HEK293 (cell line): Measurements from ENCODE around the gene AGFG1.

Experiments
- CTCF ChIA-PET: fragments of 350-600 bp; formaldehyde crosslinking; extraction: SDS; loops from one replicate; lab custom pipeline; 2021; ENCODE audit warnings: antibody characterized with exemption; lab: Yijun Ruan, JAX
- POLR2A ChIA-PET: fragments of 300-600 bp; formaldehyde crosslinking; extraction: SDS; loops from one replicate; lab custom pipeline; 2020; ENCODE audit warnings: antibody characterized with exemption, inconsistent platforms; lab: Yijun Ruan, JAX
- H3K27ac ChIP-seq: fragments of 200-500 bp; sonication (Bioruptor generic); 2 replicates; pipeline ENCODE4 v1.5.1; 2014; ENCODE audit warnings: low read depth, low read length, control low read depth, inconsistent platforms; ENCODE audit errors: extremely low read depth
- H3K36me3 ChIP-seq, 2 experiments: fragments of 200-500 bp in 1 of 2; sonication (Bioruptor generic) in 1 of 2; 1 replicate in 1 of 2; 2 replicates in 1 of 2; pipeline ENCODE4 v1.5.1; 2014 to 2017; ENCODE audit warnings: inconsistent platforms in 2 of 2, low read length in 2 of 2; ENCODE audit not compliant: control insufficient read depth in 2 of 2, insufficient read depth in 1 of 2
- H3K4me1 ChIP-seq: fragments of 200-500 bp; sonication (Bioruptor generic); 2 replicates; pipeline ENCODE4 v1.5.1; 2014; ENCODE audit warnings: mild to moderate bottlenecking, low read length, inconsistent platforms; ENCODE audit not compliant: control insufficient read depth, insufficient read depth
- H3K4me3 ChIP-seq: 2 replicates; pipeline ENCODE4 v1.5.1; 2011; ENCODE audit warnings: low read depth, mild to moderate bottlenecking, control low read depth, low read length, moderate library complexity
- H3K9me3 ChIP-seq: fragments of 200-500 bp; sonication (Bioruptor generic); 2 replicates; pipeline ENCODE4 v1.5.1; 2014; ENCODE audit warnings: low read depth, low read length, inconsistent platforms; ENCODE audit not compliant: control insufficient read depth, insufficient read depth
- CTCF ChIP-seq: fragments of 450-650 bp; formaldehyde crosslinking; IDR thresholded peaks from 2 replicates; pipeline ENCODE4 v1.5.1; 2016; ENCODE audit warnings: missing biosample characterization, missing genetic modification characterization
- FEZF1 ChIP-seq: fragments of 450-650 bp; formaldehyde crosslinking; IDR thresholded peaks from 2 replicates; pipeline ENCODE4 v1.5.1; 2016; ENCODE audit warnings: missing biosample characterization, missing genetic modification characterization
- KLF17 ChIP-seq: fragments of 450-650 bp; formaldehyde crosslinking; IDR thresholded peaks from 2 replicates; pipeline ENCODE4 v1.5.1; 2016; ENCODE audit warnings: missing biosample characterization, missing genetic modification characterization
- TCF7L2 ChIP-seq: IDR thresholded peaks from 2 replicates; pipeline ENCODE4 v1.6.1; 2011; ENCODE audit warnings: low read depth, mild to moderate bottlenecking, inconsistent platforms, low read length, moderate library complexity, borderline replicate concordance
- ZBTB10 ChIP-seq: fragments of 450-650 bp; formaldehyde crosslinking; IDR thresholded peaks from 2 replicates; pipeline ENCODE4 v1.5.1; 2016; ENCODE audit warnings: missing biosample characterization, missing genetic modification characterization
- ZBTB17 ChIP-seq: fragments of 450-650 bp; formaldehyde crosslinking; IDR thresholded peaks from 2 replicates; pipeline ENCODE4 v1.5.1; 2016; ENCODE audit warnings: missing biosample characterization, missing genetic modification characterization
- ZBTB20 ChIP-seq: fragments of 450-650 bp; formaldehyde crosslinking; IDR thresholded peaks from 2 replicates; pipeline ENCODE4 v1.5.1; 2016; ENCODE audit warnings: missing biosample characterization, missing genetic modification characterization
- ZBTB26 ChIP-seq: fragments of 450-650 bp; formaldehyde crosslinking; optimal IDR thresholded peaks from 2 replicates; pipeline ENCODE3; 2016; ENCODE audit warnings: missing biosample characterization, mild to moderate bottlenecking, missing genetic modification characterization
- ZFHX2 ChIP-seq: fragments of 450-650 bp; formaldehyde crosslinking; conservative IDR thresholded peaks from 2 replicates; pipeline ENCODE4 v1.5.1; 2016; ENCODE audit warnings: missing biosample characterization, missing genetic modification characterization
- ZNF146 ChIP-seq: fragments of 450-650 bp; formaldehyde crosslinking; IDR thresholded peaks from 2 replicates; pipeline ENCODE4 v1.5.1; 2016; ENCODE audit warnings: missing biosample characterization, missing genetic modification characterization
- ZNF184 ChIP-seq: fragments of 450-650 bp; IDR thresholded peaks from 2 replicates; pipeline ENCODE4 v1.5.1; 2018; ENCODE audit warnings: missing biosample characterization, mild to moderate bottlenecking, missing genetic modification characterization
- ZNF19 ChIP-seq: fragments of 450-650 bp; formaldehyde crosslinking; IDR thresholded peaks from 2 replicates; pipeline ENCODE4; 2016; ENCODE audit warnings: missing biosample characterization, missing genetic modification characterization, low read depth
- ZNF2 ChIP-seq: fragments of 450-650 bp; formaldehyde crosslinking; IDR thresholded peaks from 2 replicates; pipeline ENCODE4 v1.5.1; 2016; ENCODE audit warnings: missing biosample characterization, missing genetic modification characterization
- ZNF248 ChIP-seq: fragments of 450-650 bp; formaldehyde crosslinking; IDR thresholded peaks from 2 replicates; pipeline ENCODE4 v1.5.1; 2017; ENCODE audit warnings: missing biosample characterization, missing genetic modification characterization
- ZNF302 ChIP-seq: fragments of 450-650 bp; formaldehyde crosslinking; IDR thresholded peaks from 2 replicates; pipeline ENCODE4 v1.5.1; 2016; ENCODE audit warnings: missing biosample characterization, missing genetic modification characterization, low read depth
- ZNF518A ChIP-seq: fragments of 450-650 bp; formaldehyde crosslinking; conservative IDR thresholded peaks from 2 replicates; pipeline ENCODE4 v1.5.1; 2016; ENCODE audit warnings: low read depth, missing biosample characterization, missing genetic modification characterization
- ZNF548 ChIP-seq: fragments of 450-650 bp; formaldehyde crosslinking; IDR thresholded peaks from 2 replicates; pipeline ENCODE4 v1.5.1; 2016; ENCODE audit warnings: missing biosample characterization, missing genetic modification characterization
- ZNF585B ChIP-seq: fragments of 450-650 bp; formaldehyde crosslinking; IDR thresholded peaks from 2 replicates; pipeline ENCODE4 v1.5.1; 2016; ENCODE audit warnings: missing biosample characterization, missing genetic modification characterization
- ZNF621 ChIP-seq: fragments of 450-650 bp; formaldehyde crosslinking; IDR thresholded peaks from 2 replicates; pipeline ENCODE4 v1.5.1; 2017; ENCODE audit warnings: missing biosample characterization, missing genetic modification characterization
- ZNF658 ChIP-seq: fragments of 450-650 bp; formaldehyde crosslinking; IDR thresholded peaks from 2 replicates; pipeline ENCODE4; 2016; ENCODE audit warnings: missing biosample characterization, missing genetic modification characterization
- ZXDB ChIP-seq: fragments of 450-650 bp; formaldehyde crosslinking; IDR thresholded peaks from 2 replicates; pipeline ENCODE4 v1.5.1; 2016; ENCODE audit warnings: missing biosample characterization, missing genetic modification characterization
- TF ChIP-seq, protein P1 (sequence below): fragments of 450-650 bp; formaldehyde crosslinking; IDR thresholded peaks from 2 replicates; pipeline ENCODE4 v1.5.1; 2017; ENCODE audit warnings: missing biosample characterization, missing genetic modification characterization

AGFG1 gene

DNA sequence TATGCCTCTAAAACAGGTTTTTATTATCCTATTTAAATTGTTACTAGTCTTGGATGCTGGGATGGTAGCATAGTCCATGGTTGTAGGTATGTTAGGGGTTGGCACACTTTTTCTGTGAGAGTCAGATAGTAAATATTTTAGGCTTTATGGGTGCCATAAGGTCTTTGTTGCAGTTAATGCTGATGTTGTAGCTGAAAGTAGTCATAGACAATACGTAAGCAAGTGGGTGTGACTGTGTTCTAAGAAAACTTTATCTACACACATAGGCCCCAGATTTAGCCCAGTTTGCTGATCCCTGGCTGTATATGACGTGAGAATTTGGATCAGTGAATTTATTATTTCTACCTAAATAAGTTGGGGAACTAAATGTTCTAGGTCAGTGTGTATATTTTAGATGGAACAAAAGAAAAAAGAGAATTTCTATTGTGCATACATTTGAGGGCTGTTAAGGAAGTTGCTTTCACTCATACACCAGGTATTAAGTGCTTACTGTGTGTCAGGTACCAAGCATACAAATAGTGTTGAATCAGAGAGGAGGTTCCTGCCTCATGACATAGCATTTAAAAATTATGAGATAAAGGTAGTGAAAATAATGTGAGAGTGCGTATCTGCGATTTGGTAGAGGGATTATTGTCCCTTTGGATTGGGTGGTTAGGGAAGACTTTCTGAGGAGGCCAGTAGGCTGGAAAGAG lies 39.4 kb downstream of the AGFG1 start:
- CTCF ChIA-PET, result no interaction called here
- TF ChIP-seq ZFHX2 (no peak), ZBTB17 (tag by site-specific recombination) (no peak), TCF7L2 (no peak)
- peaks cover 28% of the 10 kb centered on the region for H3K4me1 ChIP-seq
- H3K9me3 ChIP-seq, result no peaks in the 10 kb centered on the region
- POLR2A ChIA-PET, result no interaction called here
- H3K4me3 ChIP-seq, result no peak overlapping the region
- H3K36me3 ChIP-seq, result no peaks in the 10 kb centered on the region
- no peak overlapping the region for H3K27ac ChIP-seq

GRCh38 chr2:227511955-227512354 lies 40.0 kb downstream of the AGFG1 start:
- H3K9me3 ChIP-seq, result no peaks in the 10 kb centered on the region
- ChIA-PET POLR2A (no interaction called here), CTCF (no interaction called here)
- H3K4me3 ChIP-seq, result no peak overlapping the region
- no peaks in the 10 kb centered on the region for H3K36me3 ChIP-seq
- H3K27ac ChIP-seq, result no peak overlapping the region
- peaks cover 28% of the 10 kb centered on the region for H3K4me1 ChIP-seq
- TF ChIP-seq ZNF302 (tag by site-specific recombination) (no peak), KLF17 (tag by site-specific recombination) (no peak), ZBTB10 (tag by site-specific recombination) (no peak), ZNF548 (no peak), ZNF184 (tag by site-specific recombination) (no peak), ZNF621 (tag by site-specific recombination) (no peak), ZNF146 (tag by site-specific recombination) (no peak), ZNF248 (tag by site-specific recombination) (no peak), ZXDB (tag by site-specific recombination) (no peak), ZBTB26 (tag by site-specific recombination) (no peak), FEZF1 (tag by site-specific recombination) (no peak), CTCF (tag by site-specific recombination) (no peak), ZNF19 (tag by site-specific recombination) (no peak), ZBTB20 (no peak), ZNF2 (no peak), ZNF585B (no peak), ZNF658 (tag by site-specific recombination) (no peak), ZNF518A (no peak)
- TF ChIP-seq, protein P1, sequence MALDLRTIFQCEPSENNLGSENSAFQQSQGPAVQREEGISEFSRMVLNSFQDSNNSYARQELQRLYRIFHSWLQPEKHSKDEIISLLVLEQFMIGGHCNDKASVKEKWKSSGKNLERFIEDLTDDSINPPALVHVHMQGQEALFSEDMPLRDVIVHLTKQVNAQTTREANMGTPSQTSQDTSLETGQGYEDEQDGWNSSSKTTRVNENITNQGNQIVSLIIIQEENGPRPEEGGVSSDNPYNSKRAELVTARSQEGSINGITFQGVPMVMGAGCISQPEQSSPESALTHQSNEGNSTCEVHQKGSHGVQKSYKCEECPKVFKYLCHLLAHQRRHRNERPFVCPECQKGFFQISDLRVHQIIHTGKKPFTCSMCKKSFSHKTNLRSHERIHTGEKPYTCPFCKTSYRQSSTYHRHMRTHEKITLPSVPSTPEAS (tag by site-specific recombination), result no peak
